ENCODE data around the gene DHRS7B. TPM values are rescaled to one million over a fixed set of nuclear protein-coding genes. Genes with fewer than 3 reads are reported as not detected.

The DHRS7B gene
- total RNA-seq, 4 donors from 2014 or later, result 18.8 to 32.4 (median 22.3) TPM

DNA sequence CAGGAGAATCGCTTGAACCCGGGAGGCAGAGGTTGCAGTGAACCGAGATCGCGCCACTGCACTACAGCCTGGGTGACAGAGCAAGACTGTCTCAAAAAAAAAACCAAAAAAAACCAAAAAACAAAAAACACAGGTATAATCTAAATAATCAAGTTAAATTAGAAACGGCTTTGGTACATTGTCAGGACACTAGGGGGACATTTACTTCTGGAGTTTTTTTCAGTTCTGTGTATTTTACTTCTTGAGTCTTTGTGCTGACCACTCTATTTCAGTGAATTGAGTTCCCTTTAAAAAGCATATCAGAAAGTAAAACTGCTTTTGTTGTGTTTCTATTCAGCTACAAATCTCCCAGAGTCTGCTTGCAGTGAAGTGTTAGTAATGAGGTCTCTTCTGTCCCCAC lies 36.3 kb downstream of the DHRS7B start:
- Histone ChIP-seq H3K4me1 (peaks cover 0 to 43% (median 15%) of the 10 kb centered on the region in 3 donors), H3K4me3 (no peak overlapping the region), H3K27me3 (no peaks in the 10 kb centered on the region), H3K9me3 (no peaks in the 10 kb centered on the region), H3K36me3 (no peaks in the 10 kb centered on the region), H3K27ac (peak overlapping the region in 2 of 4 donors; percentile 13 to 31)
- DNase-seq, result no peak
- intact Hi-C loops (cut with DNase I), result no loop called here
- 89 to 91% methylated on average over 6 of the region's 6 CpGs for WGBS, 2 donors
- TF ChIP-seq, protein P1, sequence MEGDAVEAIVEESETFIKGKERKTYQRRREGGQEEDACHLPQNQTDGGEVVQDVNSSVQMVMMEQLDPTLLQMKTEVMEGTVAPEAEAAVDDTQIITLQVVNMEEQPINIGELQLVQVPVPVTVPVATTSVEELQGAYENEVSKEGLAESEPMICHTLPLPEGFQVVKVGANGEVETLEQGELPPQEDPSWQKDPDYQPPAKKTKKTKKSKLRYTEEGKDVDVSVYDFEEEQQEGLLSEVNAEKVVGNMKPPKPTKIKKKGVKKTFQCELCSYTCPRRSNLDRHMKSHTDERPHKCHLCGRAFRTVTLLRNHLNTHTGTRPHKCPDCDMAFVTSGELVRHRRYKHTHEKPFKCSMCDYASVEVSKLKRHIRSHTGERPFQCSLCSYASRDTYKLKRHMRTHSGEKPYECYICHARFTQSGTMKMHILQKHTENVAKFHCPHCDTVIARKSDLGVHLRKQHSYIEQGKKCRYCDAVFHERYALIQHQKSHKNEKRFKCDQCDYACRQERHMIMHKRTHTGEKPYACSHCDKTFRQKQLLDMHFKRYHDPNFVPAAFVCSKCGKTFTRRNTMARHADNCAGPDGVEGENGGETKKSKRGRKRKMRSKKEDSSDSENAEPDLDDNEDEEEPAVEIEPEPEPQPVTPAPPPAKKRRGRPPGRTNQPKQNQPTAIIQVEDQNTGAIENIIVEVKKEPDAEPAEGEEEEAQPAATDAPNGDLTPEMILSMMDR (IDR thresholded peaks at IDR 0.05), result no peak
- no peak for TF ChIP-seq POLR2A (IDR thresholded peaks at IDR 0.05)

DNA sequence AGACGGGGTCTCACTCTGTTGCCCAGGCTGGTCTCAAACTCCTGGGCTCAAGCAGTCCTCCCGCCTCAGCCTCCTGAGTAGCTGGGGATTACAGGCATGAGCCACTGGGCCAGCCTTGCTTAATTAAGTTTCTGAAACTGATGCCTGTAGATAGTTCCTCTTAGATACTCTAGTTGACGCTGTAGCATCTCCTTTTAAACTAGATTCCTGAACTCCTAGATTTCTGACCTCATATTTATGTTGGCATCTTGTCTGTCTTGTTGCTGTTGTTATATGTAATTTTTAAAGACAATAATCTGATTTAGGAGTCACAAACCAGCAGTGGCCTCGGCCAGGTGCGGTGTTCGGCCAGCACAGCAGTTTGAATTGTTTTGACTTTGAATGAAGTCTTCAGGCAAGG lies 37.5 kb downstream of the DHRS7B start:
- intact Hi-C loops (cut with DNase I), result no loop called here
- Histone ChIP-seq H3K36me3 (no peaks in the 10 kb centered on the region), H3K9me3 (no peaks in the 10 kb centered on the region), H3K4me3 (no peak overlapping the region), H3K27ac (no peak overlapping the region), H3K27me3 (no peaks in the 10 kb centered on the region), H3K4me1 (peaks cover 0 to 43% (median 15%) of the 10 kb centered on the region in 3 donors)
- TF ChIP-seq, protein P1 (IDR thresholded peaks at IDR 0.05), result no peak
- no peak for TF ChIP-seq POLR2A (IDR thresholded peaks at IDR 0.05)
- DNase-seq, result no peak
- 91 to 97% methylated on average over 6 of the region's 6 CpGs for WGBS, 2 donors

DNA sequence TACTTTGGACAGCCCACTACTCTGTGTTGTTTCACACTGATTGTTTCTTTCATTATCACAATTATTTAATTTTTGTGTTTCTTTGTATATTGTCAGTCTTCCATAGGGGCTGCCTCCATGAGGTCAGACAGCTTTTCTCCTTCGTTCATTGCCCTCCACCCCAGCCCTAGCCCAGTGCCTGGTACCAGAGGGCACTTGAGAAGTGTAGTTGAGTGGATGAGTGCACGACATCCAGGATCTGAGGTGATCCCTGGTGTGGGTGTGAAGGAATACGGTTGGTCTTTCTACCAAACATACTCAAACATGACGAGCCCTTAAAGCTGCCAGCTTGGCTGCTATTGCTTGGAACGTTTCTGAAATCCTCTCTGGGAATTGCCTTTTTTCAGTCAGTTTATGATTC lies 37.9 kb downstream of the DHRS7B start:
- Histone ChIP-seq H3K27me3 (no peaks in the 10 kb centered on the region), H3K27ac (no peak overlapping the region), H3K4me1 (peaks cover 0 to 43% (median 15%) of the 10 kb centered on the region in 3 donors), H3K36me3 (no peaks in the 10 kb centered on the region), H3K9me3 (no peaks in the 10 kb centered on the region), H3K4me3 (no peak overlapping the region)
- intact Hi-C loops (cut with DNase I), result no loop called here
- TF ChIP-seq, protein P1 (IDR thresholded peaks at IDR 0.05), result no peak
- TF ChIP-seq POLR2A (IDR thresholded peaks at IDR 0.05), result no peak
- no peak for DNase-seq
- WGBS, 2 donors, result 79 to 80% methylated on average over 5 of the region's 5 CpGs

- intact Hi-C loops (cut with DNase I), result no loop called here
Observed at GRCh38 chr17:21165922-21166594, 39.3 kb downstream of the DHRS7B start.

GRCh38 chr17:21166595-21167210 lies 39.9 kb downstream of the DHRS7B start:
- Histone ChIP-seq H3K36me3 (peaks cover 0 to 3% (median 0%) of the 10 kb centered on the region in 3 donors), H3K9me3 (no peaks in the 10 kb centered on the region), H3K27ac (peak overlapping the region in 3 of 4 donors; percentile 34 to 82 (median 57)), H3K4me1 (peaks cover 0 to 50% (median 19%) of the 10 kb centered on the region in 3 donors), H3K27me3 (no peaks in the 10 kb centered on the region), H3K4me3 (no peak overlapping the region)
- intact Hi-C loops (cut with DNase I), result no loop called here
- DNase-seq, result no peak
- WGBS, 2 donors, result 64 to 76% methylated on average over 5 of the region's 5 CpGs
- TF ChIP-seq, protein P1 (IDR thresholded peaks at IDR 0.05), result no peak
- no peak for TF ChIP-seq POLR2A (IDR thresholded peaks at IDR 0.05)

More at GRCh38 chr17:21165922-21166594, 39.3 kb downstream of the DHRS7B start:
- Histone ChIP-seq H3K9me3 (no peaks in the 10 kb centered on the region), H3K36me3 (no peaks in the 10 kb centered on the region), H3K4me3 (no peak overlapping the region), H3K4me1 (peaks cover 0 to 53% (median 16%) of the 10 kb centered on the region in 3 donors), H3K27me3 (no peaks in the 10 kb centered on the region), H3K27ac (peak overlapping the region in 3 of 4 donors; percentile 34 to 82 (median 57))
- 74 to 83% methylated on average over 10 to 11 of the region's 11 CpGs for WGBS, 2 donors
- TF ChIP-seq POLR2A (IDR thresholded peaks at IDR 0.05), result no peak
- TF ChIP-seq, protein P1 (IDR thresholded peaks at IDR 0.05), result no peak
- DNase-seq, result no peak

Measured in esophagus squamous epithelium (tissue), 5 donors.